Measurements from ENCODE around the gene PI4KB.

The PI4KB gene

DNA sequence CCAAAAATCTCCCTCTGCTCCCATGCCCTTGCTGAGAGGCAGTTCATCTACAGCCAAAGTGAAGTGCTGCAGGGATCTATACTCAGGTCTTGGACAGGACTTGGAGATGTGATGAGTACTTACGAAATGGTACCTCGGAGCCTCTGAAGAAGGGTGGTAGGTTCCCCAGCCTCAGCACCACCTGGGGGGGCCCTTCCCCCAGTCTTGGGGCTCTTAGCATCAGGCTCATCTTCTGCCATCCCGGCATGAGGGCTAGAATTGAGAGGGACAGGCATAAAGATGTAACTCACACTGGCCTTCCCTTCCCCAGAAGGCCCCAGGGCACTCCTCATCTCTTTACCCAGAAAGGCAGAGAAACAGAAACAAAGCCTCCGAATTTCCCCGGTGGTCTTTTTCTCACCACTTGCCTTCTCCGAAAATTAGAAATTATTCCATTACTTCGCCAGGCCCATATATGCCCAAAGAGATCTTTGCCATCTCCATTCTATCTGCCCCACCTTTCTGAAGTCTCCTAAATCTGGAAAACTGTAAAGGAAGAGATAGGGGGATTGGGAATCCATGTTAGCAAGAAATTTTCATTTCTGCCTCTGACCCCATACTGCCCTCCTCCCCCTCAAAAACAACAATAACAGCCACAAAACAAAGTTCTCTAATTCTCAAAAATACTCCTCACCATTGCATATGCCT is 19.0 kb upstream of the PI4KB start:
- no peak for DNase-seq

DNA sequence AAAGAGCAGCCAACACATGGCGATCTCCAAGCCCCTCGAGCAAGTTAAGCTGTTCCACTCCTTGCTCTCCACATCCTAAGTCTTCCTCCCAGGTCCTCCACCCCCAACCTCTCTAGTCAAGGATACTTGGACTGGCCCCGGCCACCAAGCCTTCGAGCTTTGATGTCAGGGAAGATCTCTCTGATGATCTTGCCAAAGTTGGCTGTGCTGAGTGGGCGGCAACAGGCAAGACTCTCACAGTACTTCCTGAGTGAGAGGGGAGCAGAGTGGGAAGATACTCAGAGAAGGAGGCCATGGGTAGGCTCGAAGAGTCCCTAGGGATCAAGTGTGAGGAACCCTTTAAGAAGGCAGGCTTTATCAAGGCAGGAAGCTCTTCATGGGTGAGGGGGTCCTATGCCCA is 17.1 kb upstream of the PI4KB start:
- DNase-seq: no peak

DNA sequence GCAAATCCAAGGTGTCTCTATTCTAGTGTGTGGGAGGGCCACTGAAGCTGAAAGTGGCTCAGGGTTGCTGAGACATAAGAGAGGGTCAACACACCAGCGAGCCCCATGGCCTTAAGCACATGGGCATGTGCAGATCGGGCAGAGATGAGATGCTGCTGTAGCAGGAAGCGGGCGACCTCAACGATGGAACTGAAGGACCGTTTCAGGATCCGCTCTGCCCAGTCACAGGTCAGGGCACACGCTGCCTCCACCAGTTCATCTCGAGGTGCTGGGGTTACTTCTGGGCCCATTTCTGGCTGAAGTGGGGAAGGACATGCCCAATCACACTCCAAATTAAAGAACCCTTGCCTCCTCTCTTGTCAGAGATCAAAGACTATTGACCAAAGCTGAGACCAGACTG is 16.4 kb upstream of the PI4KB start:
- DNase-seq: no peak

DNA sequence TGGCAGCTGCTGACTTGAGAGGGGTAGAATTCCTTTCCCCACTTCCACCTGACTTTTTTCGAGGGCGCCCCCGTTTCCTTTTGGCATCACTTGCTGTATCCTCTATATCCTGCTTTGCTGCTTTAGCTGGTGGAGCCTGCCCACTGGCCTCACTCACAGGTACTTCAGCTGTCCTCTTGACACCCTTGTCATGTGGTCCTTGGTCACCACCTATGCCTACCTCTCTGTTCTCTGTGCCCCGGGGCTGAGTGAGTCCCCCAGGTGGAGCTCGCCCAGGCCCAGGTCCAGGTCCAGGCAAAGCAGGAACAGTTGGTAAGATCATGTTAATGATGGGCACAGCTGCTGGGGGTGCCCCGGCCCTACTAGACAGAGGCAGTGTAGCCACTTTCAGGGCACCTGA is 15.4 kb upstream of the PI4KB start:
- no peak for DNase-seq

DNA sequence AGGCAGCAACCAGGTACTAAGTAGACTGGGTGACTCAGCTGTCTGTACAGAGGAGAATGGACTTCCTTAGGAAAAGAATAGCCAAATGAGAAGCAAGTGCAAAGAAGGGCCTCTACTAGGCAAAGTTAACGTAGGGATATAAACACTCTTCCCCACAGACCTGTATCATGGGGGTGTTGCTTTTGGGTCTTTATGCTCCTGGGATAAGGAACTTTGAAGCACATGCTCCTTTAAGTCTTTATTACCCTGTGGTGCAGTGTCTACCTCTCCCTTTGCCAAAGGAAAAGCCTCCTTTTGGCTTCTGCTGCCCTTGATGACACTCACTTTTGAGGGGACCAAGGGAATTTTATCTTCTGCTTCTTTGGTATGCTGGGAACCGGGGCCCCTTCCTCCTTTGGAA is 14.8 kb upstream of the PI4KB start:
- no peak for DNase-seq

DNA sequence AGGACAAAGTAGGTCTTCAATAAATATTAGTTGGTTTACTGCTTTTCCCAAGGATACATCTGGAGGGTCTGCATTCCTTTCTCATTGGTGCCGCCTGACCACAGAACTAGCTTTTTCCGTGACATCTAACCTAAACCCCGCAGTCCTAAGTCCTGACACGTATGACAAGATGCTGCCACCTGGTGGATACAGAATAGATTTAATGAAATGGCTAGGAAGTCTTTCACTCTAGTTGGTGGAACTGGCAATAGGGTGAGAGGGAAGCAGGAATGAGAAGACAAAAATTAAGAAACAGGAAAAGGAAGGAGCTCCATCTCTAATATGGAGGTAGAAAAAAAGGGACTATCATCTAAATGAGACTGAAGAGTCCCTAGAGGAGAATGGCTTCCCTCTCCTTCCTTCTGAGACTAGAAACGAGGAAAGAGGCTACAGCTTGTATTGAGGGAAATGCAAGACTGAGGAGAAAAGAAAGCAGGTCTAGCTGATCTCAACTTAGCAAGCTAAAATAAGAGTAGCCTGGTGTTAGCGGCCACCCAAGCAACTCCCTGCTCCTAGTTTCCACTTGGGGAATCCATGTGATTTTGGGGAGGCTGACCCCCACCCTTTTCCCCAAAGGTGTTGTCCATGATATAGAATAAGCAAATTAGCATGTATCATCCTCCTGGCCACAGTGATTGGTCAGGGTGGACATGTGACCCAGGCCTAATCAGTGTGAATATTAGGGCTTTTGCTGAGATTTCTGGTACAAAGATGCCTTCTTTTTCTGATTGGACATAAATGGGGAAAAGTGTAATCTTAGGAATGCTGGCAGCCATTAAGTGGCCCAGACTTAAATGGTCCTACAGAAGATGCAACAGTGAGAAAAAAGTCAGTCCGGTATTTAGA is 13.9 kb upstream of the PI4KB start:
- peak; percentile 24 to 54 for DNase-seq

DNA sequence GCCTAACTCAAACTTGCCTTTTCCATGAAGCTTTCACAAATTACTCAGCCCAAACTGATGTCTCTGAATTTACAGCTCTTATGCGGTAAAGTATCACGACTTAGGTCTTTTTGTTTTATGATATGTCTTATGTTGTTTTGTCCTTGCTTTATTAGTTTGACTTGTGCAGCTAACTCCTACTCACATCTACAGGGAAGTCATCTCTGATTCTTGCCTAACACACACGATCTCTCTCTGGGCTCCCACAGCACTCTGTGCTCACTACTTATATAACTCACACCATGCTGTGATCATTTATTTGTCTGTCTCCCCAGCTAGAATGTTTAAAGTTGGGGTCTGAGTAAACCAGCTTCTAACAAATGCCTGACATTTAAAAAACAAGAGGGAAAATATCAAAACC is 9.3 kb upstream of the PI4KB start:
- no peak for DNase-seq

DNA sequence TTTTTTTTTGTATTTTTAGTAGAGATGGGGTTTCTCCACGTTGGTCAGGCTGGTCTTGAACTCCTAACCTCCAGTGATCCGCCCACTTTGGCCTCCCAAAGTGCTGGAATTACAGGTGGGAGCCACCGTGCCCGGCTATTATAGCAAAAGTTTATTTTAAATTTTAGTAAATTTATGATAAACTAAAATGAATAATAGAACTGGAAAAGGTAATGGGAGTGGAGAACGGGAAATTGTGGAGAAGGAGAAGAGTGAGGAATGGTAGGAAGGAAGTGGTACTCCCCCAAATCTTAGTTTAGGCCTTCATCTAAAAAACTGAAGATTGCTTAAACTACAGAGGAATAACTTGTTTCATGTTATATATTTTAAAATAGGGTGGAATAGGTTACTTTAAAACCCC is 7.6 kb upstream of the PI4KB start:
- DNase-seq: no peak

DNA sequence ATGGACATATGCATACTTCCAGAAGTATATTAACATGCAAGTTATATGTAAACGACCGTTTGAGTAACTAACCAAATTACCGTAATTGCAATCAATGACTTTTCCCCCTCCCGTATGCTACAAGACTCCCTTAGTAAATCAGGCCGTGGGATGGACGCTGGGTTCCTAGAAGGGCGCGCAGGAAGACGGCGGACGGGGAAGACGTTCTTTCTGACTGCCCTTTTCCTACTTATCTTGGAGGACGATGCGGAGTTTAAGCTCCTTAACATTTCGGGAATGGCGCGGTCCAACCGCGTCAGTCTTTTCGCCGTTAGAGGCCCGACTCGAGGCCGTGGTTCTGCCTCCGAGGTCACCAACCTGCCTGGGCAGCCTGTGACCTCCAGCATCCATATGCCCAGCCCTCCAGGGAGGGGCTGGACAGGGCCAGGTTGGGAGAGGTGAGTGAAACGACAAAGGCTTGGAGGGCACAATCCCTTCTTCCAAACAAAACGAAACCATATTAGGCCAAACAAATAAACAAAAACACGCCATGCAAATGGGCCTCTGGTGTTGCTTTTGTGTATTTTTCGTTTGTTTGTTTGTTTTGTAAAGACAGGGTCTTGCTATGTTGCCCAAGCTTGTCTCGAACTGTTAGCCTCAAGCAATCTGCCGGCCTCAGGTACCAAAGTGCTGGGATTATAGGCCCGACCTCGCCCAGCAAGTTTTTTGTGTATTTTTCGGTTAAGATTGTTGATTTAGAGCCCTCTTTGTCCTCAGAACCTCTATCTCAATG is 873 bp upstream of the PI4KB start:
- DNase-seq: no peak

DNA sequence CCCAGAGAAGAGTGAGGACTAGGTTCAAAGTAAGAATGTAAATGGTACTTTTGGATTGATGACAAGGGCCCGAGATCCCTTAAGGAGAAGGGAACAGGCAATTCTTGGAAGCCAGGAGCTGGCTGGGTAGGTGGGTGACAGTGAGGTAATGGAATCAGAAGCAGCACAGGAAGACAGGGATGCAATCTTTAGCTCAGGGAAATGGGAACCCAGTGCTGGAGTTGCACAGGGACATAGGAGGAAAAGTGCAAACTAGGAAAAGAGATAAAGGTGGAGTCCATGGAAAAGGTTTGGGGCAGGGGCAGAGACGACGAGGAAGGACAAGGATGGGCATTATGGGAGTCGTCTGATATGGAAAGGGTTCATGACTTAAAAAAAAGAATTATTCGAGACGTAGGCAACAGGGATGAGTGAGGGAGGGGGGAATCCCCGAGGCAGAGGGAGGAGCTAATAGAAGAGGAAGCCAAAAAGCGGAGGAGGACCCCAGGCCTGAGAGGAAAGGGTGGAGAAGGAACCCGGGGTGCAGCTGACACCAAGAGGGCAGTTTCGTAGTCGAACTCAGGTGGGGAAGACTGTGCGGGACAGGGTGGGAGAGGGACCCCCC is 495 bp downstream of the PI4KB start:
- peak; percentile 65 to 71 for DNase-seq

DNA sequence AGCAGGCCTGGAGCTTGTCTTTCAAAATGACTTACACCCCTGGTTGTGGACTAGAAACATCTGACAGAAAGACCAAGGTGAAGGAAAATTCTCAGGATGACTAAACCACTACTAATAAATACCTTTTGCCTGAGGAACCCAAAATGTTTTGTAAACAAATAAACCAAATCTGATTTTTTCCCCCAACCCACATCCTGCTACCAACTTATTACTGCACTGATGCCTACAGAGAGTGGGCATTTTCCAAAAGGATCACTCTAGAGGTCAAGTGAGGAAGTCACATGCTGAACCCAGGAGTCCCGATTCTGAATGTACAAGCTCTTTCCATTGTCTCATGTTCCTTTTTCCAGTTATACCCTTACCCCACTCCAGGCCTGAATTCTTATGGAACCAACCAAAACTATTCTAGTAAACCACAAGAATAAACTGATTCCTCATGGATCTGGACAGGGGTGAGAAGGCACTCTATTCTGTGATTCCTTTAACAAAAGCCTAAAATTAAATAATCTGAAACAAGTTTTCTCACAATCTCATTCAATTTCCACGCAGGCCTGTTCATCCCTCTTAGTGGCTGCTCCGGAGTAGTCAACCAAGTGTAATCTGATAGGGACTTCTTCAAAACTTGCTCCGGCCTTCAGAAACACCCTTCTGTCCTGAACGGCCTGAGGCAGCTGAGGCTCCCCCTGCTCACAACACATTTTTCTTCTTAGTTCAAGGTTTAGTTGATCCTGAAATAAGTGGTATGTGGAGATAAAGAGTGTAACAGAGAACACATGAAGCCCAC is 1.4 kb downstream of the PI4KB start:
- DNase-seq: no peak

DNA sequence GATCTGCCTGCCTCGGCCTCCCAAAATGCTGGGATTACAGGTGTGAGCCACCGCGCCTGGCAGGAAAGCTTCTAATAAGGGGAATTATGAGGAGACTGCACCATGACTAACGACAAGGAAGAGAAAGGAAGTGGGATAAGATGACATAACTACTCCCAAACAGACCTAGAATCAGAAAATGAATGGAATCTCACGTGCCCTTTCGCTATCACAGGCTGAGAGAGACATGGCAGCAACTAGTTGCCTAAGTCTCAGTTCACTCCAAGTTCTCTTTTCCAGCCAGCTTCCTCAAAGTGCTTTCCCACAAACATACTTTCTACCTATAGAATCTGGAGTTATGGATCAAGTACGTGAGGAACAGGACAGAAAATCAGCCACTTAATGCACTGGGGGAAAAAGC is 2.0 kb downstream of the PI4KB start:
- DNase-seq: no peak

DNA sequence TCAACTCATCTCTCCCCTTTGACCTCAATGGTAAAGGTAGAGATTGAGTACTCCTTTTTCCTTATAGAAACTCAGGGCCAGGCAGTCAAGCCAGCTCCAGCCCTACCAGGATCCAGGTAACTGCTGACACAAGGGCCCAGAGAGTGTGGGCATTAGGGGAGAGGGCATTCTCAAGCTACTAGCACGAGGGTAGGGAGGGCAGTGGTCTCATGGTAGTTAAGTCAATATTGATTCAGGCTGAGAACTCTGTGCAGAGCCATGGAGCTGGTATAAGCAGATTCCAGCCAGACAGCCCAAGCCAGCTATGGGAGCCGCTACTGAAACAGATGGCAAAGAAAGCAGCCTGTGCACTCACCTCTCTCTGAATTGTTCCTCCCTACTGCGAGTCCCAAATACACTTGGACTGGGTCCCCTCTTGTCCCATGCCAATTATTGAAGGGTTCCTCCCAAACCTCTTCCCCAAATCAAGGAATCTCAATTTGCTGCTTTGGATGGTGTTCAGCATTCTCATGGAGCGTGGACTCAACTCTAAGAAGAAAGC is 2.8 kb downstream of the PI4KB start:
- DNase-seq: no peak

DNA sequence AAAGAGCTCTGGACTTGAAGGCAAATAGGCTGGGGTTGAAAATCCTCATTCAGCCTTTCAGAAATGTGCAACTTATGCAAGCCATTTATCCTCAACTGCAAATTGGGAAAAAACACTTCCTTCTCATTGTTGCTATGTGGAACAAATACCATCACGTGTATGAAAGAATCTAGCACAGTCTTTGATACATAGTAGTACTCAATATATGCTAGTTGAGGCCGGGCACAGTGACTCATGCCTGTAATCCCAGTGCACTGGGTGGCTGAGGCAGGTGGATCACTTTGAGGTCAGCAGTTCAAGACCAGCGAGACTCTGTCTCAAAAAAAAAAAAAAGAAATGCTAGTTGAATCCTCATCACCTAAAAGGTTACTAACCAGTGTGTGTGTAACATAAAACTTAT is 8.2 kb downstream of the PI4KB start:
- DNase-seq: no peak

DNA sequence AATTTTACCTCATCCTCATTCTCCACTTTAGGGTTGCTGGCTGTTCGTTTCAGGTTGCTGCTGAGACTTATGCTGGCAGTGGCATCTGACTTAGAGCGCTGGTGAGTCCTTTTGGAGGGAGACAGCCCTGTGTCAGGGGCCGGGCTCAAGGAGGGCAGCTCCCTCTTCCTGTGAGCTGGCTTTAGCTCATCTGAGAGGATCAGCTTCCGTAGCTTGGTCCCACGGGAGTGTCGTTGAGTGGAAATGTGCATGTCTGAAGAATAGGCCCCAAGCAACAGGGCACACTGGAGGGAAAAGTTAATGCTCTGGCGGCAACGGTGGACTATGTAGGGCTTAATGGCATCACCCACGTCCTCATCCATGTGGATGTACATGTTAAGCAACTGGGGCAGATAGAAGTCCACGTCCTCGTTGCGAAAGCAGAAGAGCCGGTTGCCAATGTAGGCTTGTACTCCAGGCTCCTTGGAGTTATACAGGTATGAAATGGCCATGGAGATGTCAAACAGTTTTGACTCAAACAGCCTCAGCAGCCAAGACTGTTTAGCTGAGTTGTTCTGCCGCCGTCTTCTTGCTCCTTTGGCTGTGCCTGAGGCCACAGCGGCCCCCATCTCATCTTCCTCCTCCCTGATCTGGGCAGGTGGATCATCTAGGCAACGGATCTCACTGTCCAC is 11.5 kb downstream of the PI4KB start:
- no peak for DNase-seq

DNA sequence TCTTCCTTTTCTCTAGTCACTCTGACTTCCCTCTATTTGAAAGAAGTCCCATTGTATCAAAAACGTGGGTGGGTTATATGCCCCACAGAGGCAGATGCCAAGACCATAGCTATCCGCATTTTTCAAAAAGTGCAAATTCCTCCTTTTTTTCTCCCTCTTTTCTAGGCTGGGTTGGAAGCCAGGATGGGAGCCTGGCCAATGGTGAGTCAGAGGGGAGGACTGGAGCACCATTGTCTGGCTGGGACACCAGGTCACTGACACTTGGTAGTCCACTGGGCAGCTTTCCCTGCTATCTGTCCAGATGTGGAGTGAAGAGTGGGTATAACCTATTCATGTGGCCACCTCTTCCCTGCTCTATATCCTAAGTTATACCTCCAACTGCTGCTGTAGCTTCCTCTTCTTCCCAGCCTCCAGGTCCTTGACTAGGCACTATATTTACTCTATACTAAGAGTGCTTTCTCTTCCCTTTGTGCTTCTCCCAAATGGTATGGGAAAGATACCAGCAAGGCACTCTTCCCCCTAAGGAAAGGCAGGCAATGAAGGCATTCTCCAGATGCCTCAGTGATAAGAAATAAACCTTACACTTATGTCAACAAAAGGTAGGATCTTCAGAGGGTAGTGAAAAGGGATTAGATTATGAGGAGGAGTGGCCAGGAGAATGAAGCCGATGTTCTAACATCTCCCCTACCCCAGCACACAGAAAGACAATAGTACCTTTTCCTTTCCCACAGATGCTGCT is 12.9 kb downstream of the PI4KB start:
- DNase-seq: no peak

DNA sequence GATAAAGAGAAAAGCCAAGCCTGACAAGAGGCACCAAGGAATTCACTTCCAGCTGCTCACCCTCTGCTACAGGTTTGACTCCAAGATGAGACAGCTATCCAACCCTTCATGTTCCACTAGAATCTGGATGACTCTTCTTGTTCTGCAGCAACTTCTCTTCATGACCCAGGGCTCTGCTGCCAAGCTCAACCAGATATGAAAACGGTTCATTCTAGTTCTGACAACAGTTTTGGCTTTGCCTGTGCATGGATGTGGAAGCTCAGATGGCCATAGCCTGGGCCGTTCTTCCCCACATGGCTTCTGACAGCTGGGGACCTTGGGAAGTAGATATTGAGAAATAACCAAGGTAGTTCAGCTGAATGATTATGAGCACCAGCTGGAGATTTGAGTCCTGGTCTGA is 13.7 kb downstream of the PI4KB start:
- no peak for DNase-seq

DNA sequence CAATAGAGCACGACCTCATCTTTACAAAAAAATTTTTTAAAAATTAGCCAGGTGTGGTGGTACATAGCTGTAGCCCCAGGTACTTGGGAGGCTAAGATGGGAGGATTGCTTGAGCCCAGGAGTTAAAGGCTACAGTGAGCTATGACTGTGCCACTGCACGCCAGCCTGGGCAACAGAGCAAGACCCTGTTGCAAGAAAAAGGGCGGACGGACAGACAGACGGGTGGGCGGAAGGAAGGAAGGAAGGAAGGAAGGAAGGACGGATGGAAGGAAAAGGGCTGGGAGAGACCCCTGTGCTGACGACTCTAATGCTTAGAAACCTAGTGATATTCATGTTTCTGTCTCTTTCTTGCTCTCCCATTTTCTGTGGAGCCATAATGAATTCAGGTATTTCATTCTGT is 14.4 kb downstream of the PI4KB start:
- DNase-seq: no peak

DNA sequence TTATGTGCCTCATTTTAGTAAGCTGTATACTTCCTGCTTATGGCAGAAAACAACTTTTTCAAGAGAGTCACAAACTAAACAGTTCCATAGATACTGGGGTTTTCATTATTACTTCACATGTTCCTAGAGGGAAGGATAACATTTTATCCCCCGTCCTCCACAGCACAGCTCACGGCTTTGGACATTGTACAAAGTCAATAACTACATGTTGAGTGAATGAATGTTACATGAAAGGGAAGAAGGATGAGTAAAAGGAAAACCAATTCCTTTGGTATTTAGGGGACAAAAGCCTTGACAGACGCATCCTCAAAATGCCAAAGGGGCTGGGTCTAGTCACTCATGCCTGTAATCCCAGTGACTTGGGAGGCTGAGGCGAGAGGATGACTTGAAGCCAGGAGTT is 14.8 kb downstream of the PI4KB start:
- DNase-seq: no peak

DNA sequence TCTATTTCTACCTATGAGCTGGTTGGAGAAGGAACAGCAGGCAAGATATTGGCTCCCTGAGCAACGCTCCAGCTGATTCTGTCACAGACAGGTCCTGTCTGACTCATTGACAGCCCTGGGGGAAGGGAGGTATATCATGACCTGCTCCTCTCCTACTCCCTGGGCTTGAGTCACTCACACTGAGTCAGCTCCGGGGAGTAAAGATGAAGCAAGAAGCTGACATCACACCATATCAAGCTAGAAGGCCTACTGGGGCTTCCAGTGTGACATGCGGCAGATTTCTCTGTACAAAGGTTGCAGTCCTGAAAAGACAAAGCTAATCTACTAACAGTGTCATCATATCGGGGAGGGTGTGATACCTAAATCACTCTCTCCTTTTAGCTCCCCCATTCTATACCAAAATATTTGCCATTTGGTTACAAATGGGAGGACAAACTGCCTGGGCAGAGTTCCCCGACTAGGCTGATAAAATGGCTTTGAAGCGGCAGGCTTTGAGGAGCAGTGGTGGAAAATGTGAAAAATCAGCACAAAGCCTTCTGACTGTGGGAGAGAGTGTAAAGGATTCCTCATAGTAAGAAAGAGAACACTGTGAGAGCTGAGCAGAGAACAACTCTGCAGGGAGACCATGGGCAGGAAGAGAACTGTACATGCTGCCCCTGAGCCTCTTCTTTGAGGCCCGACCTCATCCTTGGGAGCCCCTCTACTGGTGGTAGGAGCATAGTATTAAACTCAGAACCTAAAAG is 15.5 kb downstream of the PI4KB start:
- DNase-seq: peak; percentile 77 to 88

Data from stimulated activated CD4-positive, alpha-beta T cell treated with anti-CD3 and anti-CD28 coated beads, Interleukin-2, amount 100 ng/mL, for 24 hours (primary cell).